Muscle of arm (tissue), 12 donors: ENCODE results near the gene SLC1A2. TPM values are rescaled to one million over a fixed set of nuclear protein-coding genes. Genes with fewer than 3 reads are reported as not detected.

ENCODE experiments used
- DNase-seq: peaks from one replicate; pipeline ENCODE4 v3.0.0-alpha.2; 2013
- polyA plus RNA-seq, 12 donors: library from polyadenylated mRNA; unstranded; fragments of 120-200 nt; gene quantifications; one replicate each; pipeline ENCODE4 v1.2.1, GENCODE V29; 2013; ENCODE audit not compliant: insufficient read length in 12 of 12

SLC1A2 gene
- polyA plus RNA-seq, 12 donors: 0.49 to 2.1 (median 0.82) TPM; not detected in 2

DNA sequence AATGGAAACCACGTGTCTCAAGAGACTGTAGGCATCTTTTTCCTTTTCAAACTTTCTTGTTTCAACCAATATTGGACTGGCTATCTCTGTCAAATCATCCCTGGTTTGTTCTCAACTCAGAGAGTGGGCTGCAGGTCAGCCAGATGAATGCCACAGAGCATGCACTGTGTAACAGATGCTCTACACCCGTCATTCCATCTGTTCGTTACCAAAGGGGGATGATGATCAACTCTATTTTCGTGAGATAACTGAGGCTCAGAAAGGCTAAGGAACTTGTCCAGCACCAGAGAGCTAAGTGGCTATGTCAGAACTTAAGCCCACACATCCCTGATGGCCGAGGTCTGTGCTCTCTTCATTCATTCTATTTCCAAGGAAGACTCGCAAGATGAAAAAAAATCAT, 42.1 kb downstream of the SLC1A2 start:
- DNase-seq: no peak

DNA sequence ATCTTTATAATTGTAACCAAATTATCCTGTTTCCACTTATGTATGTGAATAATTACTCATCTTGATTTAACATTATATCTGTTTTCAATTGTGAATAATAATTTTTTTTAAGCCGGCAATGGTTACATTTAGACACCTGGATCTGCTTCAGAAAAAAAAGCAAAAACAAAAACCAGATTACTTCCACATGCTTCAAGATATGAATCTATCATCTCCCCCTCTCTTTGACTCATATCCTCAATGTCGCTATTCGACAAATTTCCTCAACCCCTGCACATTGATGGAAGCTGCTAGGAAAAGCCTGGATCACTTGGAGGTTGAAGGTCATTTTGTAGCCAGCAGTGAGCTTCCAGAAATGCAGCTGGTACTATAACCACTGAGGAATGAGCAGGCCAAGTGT, 42.7 kb downstream of the SLC1A2 start:
- DNase-seq: no peak

DNA sequence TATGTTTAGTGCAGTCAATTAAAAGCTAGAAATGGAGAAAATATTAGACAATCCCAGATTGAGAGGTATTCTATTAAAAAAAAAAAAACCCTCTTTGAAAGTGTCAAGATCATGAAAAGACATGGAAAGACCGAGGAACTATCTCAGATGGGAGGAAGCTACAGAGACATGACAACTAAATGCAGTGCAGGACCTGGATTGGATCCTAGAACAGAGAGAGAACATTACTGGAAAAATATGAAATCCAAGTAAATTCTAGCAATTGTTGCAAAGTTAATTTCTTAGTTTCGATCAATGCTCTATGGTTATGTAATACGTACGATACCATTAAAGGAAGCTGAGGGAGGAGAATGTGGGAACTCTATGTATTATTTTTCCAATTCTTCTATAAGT, 43.2 kb downstream of the SLC1A2 start:
- no peak for DNase-seq

DNA sequence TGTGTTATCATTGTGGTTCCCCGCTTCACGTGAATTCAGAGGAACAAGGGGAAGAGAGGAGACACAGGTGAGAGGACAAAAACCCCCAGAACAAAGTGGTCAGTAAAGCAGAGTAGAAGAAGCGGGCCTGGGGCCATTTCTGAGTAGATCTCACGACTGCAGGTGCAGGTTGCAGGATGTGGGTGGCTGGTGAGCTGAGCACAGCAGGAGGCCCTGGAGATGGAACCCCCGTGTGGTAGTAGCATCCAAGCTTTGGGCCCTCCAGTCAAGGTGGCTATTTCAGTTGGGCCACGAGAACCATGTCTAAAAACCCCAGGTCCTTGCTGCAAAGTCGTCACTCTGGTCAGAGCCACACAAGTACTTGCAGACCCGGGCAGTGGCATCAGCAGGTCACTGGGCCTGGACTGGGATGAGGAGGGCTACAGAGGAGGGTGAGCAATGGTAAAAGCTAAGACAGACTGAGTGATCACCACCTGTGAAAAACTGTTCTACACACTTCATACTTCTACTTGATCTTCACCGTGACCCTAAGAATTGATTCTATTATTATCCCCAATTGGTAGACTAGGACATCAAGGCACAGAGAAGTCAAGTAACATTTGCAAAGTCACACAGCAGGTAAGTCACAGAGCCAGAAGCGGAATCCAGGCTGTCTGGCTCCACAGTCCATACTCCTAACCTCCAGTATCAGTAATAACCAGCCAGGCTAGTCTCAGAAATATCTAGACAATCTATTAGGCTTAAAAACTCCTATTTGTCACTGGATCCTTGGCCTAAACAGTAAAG, 43.8 kb downstream of the SLC1A2 start:
- no peak for DNase-seq

DNA sequence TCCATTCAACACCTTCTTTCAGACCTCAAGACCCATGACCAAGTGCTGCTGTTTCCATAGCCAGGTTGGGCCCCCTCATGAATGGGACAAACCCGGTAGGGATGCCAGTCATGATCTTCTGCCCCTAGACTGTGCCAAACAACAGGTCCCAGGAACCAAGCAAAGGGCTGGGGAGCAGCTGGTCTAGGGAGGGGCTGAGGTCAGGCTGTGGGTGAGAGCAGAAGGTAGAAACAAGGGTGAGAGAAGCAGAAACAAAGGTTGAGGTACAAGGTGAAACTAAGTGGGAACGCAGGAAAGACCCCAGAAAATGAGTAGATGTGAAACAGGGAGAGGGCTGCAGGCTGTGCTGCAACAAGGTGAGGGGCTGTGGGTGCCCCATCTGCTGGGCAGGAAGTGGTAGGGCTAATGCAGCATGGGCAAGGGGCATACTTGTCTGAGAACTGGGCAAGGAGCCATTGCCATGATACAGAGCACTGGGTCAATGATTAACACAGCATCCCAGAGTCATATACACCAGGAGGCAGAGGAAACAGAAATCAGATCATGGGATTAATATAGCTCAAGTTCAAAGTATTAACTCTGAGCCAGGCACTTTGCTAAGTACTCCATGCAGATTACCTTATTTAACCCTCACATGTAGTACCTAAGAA, 45.9 kb downstream of the SLC1A2 start:
- DNase-seq: no peak

DNA sequence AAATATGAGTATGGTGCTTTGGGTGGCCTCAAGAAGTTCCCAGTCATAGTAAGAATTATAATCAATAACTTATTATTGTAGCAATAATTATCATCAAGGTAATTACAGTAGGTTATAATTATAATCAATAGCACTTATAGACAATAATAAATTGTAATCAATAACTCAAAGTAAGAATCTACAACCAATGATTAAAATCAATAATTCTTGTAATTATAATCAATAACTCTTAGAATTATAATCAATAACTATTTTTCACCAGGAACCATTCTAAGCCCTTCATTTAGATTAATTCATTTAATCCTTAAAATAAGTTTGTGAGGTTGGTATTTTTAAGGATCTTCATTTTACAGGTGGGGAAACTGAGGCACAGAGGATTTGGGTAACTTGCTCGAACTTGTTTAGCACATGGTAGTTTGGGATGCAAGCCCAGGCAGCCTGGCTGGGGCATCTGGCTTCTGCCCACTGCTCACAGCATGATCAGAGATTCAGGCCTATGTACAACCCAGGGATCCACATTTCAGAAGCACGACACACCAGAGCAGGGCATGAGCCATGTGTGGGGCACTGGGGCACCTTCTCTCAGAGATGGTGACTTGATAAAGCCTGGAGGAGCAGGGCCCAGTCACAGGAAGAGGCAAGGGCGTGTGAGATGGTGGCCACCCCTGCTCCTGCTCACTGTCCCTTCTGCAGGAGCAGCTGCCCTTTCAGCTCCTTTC, 46.6 kb downstream of the SLC1A2 start:
- DNase-seq: no peak

DNA sequence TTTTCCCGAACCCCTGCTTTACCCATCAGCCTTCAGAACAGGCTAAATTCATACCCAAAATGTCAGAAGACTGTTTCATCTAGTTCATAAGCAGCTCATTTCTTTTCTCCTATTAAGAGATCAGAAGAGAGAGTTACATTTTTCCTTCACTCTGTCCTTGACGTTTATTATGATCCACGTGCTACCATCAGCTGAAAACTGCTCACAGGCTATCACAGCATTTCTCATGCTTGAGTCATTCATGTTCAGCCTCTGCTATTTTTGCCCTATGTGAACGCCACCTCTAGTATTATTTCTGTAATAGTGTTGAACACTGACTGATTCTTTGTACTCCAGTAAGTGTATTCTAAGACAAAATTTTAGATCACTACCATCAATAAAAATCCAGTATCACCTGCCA, 51.9 kb downstream of the SLC1A2 start:
- DNase-seq: no peak

DNA sequence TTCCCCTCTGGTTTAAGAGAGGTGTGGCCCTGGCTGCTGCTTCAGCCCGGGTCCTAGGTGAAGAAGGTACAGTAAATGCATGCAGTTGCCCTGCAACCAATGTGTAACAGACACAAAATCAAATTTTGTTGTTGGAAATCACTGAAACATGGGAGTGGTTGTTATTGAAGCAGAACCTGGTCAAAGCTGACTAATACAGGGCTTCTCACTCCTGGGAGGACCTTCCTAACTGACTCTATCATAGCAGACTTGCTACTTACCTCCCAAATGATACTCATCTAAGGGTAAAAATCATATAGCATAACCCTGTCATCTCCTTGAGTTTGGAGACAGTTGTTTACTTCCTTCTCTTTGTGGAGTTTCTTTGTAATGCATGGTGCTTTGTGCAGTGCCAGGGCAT, 52.6 kb downstream of the SLC1A2 start:
- no peak for DNase-seq

DNA sequence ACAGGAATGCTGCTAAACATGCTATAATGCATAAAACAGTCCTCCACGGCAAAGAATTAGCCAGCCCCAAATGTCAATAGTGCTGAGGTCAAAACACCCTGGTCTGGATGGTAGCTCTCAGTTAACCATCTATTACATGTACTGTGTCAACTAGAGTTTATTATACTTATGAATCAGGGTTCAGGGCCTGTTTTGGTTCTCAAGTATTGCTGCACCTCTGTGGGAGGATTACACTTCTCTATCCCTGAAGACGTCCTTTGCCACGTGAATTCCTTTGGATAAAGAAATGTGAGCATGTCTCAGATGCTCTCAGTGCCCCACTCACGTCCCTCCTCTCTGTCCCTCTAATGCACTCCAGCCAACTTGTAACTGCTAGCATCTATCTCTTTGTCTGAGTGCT, 53.4 kb downstream of the SLC1A2 start:
- DNase-seq: no peak

DNA sequence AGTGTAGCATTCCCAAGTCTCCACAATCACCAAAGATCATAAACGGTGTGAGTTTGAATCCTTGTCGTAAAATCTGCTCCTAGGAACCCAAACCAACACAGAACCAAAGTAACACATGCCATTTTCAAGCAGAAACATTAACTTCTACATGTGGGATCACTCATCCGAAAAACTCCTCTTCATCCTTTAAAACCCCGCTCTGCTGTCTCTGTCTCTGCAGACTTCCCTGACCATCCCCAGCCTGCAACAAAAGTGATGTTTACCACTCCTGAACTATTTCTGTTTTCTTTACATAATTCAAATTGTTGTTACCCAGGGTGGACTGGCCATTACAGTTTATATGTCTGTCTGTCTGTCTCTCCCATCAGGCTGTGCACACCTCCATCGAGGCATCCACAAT, 54.0 kb downstream of the SLC1A2 start:
- no peak for DNase-seq

DNA sequence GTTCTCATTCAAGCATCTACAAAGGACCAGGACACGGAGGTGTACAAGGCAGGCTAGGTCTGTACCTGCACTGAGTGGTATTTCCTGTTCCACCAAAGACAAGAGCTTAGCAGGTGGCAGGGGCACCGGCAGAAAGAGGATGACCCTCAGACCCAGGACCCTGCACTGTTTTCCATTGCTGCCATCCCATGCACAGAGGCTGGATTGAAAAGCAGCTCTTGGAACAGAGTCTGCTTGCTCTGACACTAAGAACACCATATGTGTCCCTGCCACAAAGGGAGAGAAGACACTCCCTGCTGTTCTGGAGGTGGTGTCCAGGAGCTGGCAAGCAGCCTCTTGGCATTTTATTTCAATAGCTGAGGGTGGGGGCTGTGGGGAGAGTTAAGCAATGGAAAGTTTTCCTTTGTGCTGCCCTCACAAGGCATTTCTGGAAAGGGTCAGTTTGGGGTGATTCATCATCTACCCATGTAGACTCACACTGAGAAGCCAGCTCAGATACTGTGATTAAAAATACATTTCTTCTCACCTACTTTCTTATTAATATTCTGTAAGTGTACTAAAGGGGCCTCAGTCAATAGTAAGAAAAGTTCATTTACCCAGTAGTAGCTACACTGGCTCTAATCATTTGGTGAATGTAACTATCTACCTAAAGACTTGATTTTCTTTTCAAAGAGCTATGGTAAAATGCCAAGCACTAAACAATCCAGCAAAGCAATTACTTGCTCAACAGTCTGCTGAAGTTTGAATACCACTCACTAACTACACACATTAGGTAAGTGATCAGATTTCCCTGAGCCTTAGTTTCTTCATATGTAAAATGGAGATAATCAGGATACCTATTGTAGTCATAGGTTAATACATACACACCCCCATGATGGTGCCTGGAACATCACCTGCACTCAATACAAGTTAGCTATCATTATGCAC, 55.2 kb downstream of the SLC1A2 start:
- DNase-seq: peak; percentile 60

DNA sequence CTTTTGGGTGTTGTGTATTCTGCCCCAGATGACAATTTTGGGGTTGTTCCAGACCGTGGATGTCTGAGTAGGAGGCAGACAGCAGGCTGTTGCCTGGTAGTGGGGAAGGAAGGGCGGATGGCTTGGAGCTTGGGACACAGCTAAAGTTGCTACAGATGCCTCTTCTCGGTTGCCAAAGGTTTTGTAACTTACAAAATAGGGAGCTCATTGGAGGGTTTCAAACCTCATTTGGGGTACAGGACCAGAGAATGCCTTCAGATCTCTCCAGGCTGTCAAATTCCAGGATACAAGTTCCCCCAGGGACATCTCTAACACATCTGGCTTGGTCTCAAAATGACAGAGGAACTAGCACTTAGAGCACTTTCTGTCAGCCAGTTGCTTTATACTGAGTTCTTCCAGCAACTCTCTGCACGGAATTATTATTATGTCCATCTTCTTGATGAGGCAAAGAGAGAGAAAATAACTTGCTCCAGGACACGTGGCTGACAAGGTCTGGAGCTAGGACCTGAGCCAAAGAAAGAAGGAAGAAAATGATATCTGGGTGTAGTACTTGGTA, 56.0 kb downstream of the SLC1A2 start:
- DNase-seq: peak; percentile 36

DNA sequence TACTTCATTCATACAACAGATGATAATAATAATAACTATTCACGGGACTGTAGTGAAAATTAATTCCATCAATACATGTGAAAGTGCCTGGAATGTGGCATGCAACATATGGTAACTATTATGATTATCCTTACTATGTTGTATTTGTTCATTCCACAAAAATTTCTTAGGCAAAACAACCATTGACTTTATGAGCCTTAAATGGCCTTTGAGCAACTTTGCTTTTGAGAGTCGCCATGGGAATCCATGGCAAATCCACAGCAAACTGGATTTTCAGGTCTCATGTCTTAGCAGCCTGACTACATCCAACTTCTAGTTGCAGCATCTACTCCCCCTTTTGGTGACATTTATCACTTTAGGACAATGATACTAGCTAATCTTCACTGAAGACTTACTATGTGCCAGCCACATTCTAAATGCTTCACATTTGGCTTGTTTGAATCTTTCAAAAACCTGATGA, 56.8 kb downstream of the SLC1A2 start:
- no peak for DNase-seq

DNA sequence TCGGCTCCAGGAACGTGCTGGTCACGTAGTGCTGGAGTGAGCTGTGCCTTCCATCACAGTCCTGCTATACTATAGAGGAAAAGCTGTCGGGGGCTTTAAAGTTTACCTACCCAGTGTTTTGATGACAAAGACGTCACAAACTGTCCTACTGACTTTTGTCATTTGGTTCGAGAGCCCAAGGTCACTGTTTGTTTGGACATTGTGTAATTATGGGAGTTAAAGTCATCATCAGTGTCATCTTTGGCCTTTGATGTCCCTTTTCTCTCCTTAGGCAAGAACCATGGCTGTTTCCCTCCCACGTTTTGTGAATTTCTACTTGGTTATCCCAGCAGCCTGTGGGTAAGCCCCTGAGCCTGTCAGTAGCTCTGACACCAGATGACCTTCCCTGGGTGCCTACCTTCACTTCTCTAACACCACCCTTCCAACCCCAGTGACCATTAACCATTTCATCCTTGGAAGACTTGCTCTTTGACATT, 59.3 kb downstream of the SLC1A2 start:
- no peak for DNase-seq

DNA sequence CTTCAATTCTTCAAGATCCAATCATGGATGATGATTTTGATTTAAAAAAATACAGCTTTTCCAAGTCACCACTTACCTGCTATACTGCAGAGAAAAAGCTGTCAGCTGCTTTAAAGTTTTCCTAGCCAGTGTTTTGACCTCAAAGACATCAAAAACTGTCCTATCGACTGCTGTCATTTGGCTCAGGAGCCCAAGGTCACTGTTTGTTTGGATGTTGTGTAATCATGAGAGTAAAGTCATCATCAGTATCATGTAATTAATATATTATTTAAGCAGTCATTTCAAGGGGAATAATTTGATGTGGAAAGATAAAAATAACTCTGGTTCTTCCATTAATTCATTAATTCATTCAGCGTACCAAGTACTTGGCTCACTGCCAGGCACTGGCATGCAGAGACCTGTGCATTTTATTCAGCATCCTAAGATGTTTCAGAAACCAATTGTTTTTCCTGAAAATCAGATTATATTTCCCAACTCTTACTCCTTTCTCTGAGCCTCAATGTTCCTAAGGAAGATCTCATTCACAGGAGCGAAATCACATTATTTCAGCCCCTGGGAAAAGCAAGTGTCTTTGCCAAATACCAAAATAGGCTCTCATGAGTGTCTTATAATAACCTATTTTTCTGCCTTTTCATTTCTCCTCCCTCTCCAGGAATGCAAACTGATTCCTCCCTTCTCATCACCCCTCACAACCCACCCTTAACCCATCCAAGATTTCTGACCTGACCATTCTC, 59.9 kb downstream of the SLC1A2 start:
- DNase-seq: no peak

DNA sequence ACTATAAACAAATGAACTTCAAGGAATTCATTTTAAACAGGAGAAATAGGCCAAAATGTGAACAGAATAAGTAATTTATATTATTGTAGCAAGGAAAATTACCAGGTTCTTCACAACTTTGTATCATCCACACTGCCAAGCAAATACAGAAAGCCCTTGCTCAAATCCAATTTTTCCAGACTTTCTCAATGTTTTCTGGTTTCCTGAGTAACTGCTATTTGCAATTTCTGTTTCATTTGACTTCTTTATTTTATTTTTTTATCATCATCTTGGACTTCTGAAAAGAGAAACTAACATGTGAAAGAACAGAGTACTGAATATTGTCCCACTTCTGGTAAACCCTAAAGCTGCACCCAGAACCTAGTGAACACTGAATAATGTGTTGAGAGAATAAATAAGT, 61.0 kb downstream of the SLC1A2 start:
- DNase-seq: no peak

DNA sequence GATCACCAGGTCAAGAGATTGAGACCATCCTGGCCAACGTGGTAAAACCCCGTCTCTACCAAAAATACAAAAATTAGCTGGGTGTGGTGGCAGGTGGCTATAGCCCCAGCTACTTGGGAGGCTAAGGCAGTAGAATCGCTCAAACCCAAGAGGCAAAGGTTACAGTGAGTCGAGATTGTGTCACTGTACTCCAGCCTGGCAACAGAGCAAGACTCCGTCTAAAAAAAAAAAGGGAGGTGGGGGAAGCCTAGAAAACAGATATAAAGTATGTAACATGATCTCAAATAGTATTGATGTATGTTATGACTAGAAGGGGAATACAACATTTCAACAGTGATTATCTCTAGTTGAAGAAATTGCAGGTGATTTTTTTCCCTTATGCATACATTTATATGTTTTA, 61.4 kb downstream of the SLC1A2 start:
- no peak for DNase-seq

DNA sequence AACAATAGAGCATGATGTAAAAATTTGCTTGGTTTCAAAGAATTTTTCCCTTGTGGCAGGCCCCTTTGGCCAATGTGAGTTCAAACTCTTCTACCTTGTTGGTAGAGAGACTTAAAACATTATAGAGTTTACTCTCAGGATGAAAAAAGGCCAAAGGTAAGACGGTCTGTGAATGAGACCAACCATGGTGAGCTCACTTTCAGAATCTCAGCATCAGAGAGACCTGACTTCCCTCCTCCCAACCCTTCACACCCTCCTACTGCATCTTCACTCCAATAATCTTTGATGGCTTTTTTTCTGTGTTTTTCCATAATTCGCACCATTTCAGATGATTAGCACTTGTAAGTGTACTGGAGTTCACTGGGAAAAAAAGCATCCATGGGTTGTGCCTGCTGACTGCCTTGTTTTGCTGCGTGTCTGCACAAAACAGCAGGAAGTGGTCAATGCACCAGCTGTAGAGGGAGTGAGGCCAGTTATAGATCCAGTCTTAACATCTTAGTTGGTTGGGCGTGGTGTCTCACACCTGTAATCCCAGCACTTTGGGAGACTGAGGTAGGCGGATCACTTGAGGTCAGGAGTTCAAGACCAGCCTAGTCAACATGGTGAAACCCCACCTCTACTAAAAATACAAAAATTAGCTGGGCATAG, 64.1 kb downstream of the SLC1A2 start:
- no peak for DNase-seq

DNA sequence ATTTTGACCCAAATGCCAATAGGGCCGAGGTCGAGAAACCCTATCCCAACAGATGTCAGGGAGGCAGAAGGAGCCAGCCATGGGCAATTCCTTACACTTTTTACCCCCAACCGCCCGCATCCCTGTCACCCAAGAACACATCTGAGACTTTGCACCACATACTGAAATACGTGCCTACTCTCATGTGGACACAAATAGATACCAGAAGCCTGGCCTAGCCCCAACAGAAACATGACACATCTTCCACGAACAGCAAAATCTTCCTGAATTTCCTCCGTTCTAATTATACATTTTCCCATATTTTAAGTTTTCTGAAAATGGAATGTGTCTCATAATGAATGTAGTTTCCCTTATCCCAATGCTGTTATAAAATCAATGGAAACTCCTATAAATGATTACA, 64.7 kb downstream of the SLC1A2 start:
- no peak for DNase-seq
